ENCODE data around the gene RALY.

The RALY gene

DNA sequence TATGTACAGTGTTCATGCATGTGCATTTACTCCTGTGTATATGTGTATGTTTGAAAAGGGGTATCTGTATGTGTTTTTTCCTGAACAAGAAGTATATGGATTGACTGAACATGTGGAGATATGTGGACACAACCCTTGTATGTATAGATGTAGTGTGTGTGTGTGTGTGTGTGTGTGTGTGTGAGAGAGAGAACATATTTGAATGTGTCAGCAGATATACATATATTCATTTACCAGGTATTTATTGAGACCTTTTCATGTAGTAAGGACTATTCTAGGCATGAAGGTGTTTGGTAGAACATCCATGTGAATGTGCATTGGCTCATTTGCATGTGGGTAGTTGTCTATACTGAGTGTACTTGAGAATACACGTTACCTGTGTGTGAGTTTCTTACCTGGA, 79.1 kb downstream of the RALY start:
- H3K27ac ChIP-seq: no peak overlapping the region
- DNase-seq (ENCODE audit: low read depth, low spot score): no peak

DNA sequence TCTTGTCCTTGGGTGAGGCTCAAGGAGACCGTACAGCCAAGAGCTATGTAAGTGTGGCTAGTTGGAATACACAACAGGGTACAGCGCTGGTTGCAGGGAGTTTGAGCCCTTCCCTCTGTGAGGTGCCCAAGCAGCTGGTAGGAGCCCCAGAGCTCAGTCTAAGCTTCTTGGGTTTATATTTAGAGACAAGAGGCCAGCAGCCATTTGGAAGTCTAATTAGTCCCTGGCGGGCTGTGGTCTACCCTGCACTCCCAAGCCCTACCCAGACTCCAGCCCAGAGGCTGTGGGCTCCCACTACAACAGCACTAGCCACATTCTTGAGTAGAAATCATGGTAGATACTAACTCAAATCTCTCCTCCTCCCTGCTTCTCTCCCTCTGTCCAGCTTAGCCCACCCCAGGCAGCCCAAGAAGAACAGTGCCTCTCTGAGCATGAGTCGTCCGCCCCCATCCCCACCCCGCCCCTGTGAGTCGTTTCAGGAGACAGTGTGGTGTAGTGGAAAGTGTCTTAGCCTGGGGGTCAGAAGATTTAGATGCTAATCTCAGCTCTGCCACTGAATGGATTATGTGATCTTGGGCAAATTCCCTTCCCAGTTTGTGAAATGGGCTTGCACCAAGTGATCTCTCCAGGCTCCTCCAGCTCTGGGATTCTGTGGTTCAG, 80.5 kb downstream of the RALY start:
- no peak overlapping the region for H3K27ac ChIP-seq

DNA sequence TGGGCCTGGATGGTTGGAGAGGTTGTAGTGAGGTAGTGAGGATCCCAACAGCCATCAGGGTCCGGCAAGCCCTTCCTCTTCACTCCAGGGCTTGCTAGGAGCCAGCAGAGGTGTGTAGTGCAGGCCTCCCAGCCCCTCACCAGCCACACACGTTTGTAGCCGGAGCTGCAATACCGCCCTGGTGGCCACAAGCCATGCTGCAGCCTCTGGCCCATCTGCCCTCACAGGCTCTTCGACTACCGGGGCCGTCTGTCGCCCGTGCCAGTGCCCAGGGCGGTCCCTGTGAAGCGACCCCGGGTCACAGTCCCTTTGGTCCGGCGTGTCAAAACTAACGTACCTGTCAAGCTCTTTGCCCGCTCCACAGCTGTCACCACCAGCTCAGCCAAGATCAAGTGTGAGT, 81.9 kb downstream of the RALY start:
- H3K27ac ChIP-seq: no peak overlapping the region
- DNase-seq (ENCODE audit: low read depth, low spot score): no peak

More for the DNA sequence above, 80.5 kb downstream of the RALY start:
- DNase-seq (ENCODE audit: low read depth, low spot score): no peak

DNA sequence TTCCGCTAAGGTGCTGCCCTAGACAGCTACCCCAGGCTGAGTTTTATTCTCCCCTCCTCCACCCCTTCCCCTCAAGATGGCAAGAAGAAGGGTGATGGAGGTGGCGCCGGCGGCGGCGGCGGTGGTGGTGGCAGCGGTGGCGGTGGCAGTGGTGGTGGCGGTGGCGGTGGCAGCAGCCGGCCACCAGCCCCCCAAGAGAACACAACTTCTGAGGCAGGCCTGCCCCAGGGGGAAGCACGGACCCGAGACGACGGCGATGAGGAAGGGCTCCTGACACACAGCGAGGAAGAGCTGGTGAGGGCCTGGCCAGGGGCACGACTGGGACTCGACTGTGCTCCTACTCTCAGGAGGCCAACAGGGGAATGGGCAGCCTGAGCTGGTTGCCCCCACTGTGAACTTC, 83.2 kb downstream of the RALY start:
- DNase-seq (ENCODE audit: low read depth, low spot score): no peak
- no peak overlapping the region for H3K27ac ChIP-seq

DNA sequence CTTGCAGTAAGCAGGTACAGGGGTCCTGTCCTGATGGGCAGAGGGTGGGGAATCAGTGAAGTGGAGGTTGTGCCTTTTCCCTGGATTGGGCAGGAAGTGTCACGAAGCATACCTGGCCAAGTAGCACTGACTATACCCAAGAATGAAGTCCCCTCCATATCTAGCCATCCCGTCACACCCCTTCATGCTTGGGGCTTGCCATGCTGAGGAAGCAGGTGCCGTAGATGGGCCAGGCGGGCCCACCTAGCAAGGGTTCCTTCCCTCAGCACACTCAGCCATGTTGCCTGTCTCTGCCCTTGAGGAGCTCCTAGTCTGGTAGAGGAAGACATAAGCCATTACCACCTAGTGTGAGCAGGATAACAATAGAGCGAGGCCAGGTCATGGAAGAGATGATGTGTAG, 84.8 kb downstream of the RALY start:
- no peak for DNase-seq (ENCODE audit: low read depth, low spot score)
- no peak overlapping the region for H3K27ac ChIP-seq

DNA sequence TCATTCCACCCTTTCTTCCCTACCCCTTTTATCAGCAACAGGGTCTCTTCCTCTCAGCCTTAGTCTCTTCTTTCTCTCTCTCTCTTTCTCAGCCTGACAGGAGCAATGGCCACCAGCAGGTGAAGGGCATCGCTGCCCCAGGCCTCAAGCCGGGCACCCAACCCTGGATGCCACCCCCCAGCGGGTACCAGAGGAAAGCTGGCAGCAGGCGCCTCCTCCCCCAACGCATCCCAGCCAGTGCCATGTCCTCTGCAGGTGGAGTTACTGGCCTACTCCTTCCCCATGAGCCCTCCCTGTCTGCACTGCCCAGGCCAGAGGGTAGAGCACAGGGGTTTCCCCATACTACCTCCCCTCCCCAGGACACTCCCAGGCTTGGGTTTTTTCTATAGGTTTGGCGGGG, 86.1 kb downstream of the RALY start:
- no peak for DNase-seq (ENCODE audit: low read depth, low spot score)
- peak overlapping the region; percentile 9 for H3K27ac ChIP-seq

DNA sequence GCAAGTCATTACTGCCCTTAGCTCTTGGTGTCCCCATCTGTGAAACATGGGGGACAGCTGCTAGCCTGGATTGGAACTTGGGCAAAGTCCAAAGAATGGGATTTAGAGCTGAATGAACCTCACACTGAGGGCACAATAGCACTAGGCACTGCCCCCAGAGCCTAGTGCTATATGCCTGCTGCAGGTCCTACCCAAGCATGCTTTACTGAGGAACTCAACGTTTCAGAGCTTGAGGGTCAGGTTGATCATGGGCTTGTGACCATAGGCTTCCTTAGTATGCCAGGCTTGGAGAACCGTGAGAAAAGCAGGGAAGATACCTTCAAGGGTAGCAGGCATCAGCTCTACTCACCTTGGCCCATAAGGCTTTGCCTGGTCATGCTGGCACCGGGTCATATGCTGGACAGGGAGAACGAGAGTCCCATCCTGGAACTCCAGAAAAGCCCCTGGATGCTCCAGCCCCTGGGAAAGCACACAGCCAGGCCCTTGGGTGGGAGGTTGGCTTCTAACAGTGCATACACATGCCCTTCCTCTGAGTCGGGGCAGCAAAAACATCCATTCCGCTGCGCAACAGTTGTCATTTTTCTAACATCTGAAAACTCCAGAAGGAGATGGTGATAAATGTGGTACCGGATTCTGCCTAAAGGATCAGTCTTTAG, 88.6 kb downstream of the RALY start:
- DNase-seq (ENCODE audit: low read depth, low spot score): no peak

DNA sequence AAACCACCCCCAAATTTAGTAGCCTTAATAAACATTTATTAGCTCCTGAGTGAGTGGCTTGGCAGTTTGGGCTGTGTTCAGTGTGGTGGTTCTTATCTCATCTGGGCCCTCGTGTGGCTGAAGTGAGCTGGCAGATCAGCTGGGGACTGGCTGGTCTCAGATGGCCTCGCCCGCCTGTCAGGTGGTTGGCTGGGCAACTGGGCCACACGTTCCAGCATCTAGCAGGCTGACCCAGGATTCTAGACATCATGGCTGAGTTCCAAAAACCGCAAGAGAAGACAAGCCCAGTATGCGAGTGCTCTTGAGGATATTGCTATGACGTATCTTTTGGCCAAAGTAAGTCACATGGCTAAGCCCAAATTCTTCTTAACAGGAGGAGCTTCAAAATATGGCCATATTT, 89.4 kb downstream of the RALY start:
- peak; percentile 84 for DNase-seq (ENCODE audit: low read depth, low spot score)
- H3K27ac ChIP-seq: peak overlapping the region; percentile 44

More for the DNA sequence above, 88.6 kb downstream of the RALY start:
- H3K27ac ChIP-seq: peak overlapping the region; percentile 44

DNA sequence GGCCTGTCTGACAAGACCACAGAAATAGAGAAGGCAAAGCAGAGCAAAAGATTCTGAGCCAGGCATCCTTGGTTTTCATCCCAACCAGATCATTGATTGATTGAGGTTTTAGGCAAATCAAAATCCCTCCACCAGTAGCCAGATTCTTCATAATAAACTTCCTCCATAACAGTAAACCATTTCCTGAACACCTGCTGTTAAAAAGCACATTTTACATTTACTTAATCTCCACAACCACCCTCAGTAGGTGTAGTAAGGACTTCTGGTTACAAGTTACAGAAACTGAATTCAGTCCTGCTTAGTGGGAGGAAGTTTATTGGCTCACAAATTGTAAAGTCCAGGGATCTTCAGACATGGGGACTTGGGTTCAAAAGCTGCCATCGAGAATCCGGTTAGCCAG, 90.1 kb downstream of the RALY start:
- H3K27ac ChIP-seq: peak overlapping the region; percentile 44
- no peak for DNase-seq (ENCODE audit: low read depth, low spot score)

DNA sequence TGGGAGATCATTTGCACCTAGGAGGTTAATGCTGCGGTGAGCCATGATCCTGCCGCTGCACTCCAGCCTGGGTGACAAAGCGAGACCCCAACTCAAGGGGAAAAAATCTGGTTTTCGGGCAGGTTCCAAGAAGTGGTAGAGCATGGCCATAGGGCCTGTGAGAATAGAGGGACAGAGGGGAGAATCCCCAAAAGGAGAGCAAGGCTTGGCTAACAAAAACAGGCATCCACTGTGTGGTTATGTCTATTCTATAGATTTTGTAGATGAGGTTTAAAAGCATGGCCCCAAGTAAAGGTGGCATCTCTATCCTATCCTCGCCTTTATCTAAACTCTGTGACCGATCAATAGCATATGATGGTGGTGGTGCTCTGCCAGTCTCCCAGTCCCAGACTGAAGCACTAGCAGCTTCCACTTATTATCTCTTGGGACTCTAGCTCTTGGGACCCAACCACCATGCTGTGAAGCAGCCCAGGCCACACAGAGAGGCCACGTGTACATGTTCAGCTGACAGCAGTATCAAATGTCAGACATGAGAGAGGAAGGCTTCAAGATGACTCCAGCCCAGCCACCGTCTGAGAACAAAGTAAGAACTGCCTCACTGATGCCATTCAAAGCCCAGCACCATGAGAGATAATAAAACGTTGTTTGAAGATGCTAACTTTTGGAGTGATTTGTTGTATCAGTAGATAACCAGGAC, 90.7 kb downstream of the RALY start:
- DNase-seq (ENCODE audit: low read depth, low spot score): no peak
- peak overlapping the region; percentile 44 for H3K27ac ChIP-seq

DNA sequence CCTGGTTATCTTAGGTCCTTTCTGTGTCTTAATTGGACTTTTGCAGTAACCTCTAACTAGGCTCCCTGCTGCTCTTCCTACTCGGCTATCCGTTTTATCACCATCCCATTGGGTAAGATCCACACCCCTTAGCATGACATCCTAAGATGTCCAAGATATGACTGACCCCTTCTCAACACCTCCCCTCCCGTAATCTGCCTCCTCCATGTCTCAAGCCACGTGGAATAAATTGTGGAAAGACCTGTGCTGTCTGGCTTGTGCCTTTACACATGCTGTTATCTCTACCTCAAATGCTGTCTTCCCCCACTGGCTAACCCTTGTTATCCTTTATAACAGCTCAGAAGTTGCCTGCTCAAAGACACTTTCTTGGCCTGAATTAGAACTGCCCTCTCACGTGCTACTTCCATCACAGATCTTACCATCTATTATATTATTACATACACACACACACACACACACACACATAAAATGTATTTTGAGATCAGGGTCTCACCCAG, 91.9 kb downstream of the RALY start:
- no peak for DNase-seq (ENCODE audit: low read depth, low spot score)
- H3K27ac ChIP-seq: no peak overlapping the region

DNA sequence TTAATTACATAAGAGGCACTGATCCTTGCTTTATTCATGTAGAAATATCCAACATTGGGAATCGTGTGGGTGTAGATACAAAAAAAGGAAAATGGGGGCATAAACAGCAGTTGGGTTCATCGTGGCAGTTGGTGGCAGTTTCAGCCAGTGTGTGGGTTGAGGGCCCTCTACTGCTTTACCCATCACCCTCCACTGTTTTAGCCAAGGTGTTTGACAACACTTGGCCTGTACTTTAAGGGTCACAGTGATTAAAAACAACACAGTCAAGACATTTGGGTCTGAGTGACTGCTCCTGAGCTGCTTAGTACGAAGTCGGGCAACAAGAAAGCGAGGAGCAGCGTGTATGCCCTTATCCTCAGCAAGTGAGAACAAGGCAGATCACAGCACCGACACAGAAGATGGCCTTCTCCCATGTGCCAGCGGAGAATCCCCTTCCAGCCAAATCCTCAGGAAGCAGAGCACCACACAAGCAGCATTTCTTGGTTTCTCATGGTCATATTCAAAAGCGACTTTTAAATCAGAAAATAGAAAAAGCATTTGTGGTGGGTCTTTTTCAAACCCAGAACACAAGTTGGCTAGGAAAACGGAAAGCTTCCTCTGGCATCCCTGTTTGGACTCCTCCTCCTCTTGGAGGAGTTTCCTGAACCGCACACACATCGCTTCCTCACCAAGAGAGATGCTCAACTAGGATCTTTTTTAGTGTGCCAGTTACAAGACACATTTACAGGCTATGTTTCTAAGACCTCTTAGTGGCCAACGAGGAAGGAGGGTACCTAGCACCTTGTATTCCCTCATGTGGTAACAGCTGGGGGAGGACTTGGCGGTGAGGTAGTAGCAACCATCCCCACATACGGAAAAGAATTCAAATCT, 94.8 kb downstream of the RALY start:
- H3K27ac ChIP-seq: no peak overlapping the region
- DNase-seq (ENCODE audit: low read depth, low spot score): no peak

DNA sequence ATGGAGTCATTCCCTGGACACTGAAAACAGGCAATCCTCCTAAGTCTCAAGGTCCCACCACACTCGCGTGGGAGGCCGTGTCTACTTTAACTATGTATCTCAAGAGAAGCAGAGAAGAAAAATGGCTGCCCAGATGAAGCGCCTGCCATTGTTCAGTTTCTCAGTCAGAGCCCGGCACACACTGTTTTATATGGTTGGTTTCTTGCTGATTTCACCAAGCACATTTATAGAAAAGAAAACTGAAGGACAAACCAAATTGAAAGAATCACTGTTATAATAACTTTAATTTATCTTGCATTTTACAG, 95.4 kb downstream of the RALY start:
- no peak for DNase-seq (ENCODE audit: low read depth, low spot score)
- no peak overlapping the region for H3K27ac ChIP-seq

DNA sequence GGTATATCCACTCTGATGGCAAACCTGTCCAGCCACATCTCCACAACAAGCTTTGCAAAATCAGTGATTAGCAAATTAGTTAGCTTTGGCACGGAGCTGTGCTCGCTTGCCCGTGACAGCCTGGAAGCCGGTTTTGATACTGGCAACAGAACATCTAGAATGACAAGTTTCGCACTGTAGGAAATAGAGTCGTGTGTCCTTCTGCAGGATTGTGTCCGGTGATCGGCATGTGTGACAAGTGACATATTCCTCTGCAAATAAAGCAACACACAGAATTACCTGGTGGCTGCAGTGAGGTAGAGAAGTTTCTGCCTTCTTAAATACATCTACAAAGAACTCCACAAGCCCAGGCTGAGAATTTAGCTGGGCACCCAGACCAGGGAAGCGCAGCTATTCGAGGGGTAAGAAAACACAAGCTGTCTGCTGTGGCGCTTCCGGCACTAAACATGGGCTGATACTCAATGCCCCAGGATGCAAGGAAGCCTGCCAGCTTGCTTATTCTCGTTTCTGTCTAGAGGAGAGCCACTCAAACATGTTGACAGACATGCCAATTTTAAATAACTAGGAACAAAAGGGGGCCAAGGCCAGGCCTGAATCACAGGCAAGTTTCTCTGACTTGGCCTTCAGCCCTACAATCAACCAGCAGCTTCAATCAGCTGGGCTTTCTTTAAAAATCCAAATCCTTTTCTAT, 96.1 kb downstream of the RALY start:
- no peak overlapping the region for H3K27ac ChIP-seq
- no peak for DNase-seq (ENCODE audit: low read depth, low spot score)

DNA sequence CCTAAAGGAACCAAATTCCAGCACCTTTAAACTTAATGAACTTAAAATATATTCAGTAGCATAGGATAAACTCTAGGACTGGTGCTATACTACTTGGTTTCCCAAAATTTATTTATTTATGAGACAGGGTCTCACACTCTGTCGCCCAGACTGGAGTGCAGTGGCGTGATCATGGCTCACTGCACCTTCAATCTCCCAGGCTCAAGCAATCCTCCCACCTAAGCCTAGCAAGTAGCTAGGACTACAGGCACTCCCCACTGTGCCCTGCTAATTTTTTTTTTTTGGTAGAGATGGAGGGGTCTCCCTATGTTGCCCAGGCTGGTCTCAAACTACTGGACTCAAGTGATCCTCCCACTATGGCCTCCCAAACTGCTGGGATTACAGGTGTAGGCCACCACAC, 96.9 kb downstream of the RALY start:
- DNase-seq (ENCODE audit: low read depth, low spot score): no peak
- H3K27ac ChIP-seq: no peak overlapping the region

DNA sequence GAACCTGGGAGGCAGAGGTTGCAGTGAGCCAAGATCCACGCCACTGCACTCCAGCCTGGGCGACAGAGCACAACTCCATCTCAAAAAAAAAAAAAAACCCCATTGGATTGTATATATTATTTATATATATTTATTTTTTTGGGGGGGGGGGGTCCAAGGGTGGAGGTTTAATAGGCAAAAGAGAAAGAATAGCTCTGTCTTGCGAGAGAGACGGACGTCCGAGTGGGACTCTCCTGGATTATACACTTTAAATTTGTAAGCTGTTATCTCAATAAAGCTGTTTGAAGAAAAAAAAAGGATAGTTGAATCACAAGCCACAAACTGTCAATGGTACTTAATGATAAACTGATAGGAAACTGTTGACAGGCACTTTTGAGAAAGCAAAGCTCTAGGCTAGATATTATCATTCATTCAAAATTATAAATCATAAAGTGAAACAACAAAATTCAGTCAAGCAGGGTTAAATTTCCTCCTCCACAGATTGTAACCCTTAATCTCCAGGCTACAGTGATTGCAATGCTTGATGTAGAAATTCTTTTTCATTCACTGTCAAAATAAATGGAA, 98.0 kb downstream of the RALY start:
- H3K27ac ChIP-seq: no peak overlapping the region
- DNase-seq (ENCODE audit: low read depth, low spot score): no peak

DNA sequence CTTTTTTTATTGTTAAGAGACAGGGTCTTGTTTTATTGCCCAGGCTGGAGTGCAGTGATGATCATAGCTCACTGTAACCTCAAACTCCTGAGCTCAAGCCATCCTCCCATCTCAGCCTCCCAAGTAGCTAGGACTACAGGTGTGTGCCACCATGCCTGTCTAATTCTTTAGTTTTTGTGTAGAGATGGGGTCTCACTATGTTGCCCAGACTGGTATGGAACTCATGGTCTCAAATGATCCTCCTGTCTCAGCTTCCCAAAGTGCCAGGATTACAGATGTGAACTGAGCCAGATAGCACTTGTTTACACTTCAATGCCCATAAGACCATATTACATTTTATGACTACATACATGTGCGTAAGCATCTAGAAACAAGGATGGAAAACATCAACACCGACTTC, 100.2 kb downstream of the RALY start:
- no peak for DNase-seq (ENCODE audit: low read depth, low spot score)
- H3K27ac ChIP-seq: no peak overlapping the region

DNA sequence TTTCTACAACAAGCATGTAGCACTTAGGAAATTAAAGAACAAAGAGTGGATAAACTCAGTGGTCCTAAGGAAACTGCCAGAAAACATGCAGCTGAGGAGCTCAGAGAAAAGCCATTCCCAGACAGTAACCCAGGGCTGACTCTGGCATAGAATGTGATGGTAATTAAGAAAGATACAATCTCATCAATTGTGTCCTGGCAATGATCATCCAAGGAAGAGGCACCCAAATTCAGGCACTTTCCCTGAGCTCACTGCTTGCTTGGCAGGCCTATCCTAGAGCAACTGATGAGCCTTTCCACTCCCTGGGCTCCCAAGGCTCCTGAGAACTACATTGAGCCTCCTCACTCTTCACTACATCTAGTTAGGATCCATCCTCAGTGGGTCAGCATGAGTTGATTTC, 102.1 kb downstream of the RALY start:
- no peak overlapping the region for H3K27ac ChIP-seq
- DNase-seq (ENCODE audit: low read depth, low spot score): no peak

DNA sequence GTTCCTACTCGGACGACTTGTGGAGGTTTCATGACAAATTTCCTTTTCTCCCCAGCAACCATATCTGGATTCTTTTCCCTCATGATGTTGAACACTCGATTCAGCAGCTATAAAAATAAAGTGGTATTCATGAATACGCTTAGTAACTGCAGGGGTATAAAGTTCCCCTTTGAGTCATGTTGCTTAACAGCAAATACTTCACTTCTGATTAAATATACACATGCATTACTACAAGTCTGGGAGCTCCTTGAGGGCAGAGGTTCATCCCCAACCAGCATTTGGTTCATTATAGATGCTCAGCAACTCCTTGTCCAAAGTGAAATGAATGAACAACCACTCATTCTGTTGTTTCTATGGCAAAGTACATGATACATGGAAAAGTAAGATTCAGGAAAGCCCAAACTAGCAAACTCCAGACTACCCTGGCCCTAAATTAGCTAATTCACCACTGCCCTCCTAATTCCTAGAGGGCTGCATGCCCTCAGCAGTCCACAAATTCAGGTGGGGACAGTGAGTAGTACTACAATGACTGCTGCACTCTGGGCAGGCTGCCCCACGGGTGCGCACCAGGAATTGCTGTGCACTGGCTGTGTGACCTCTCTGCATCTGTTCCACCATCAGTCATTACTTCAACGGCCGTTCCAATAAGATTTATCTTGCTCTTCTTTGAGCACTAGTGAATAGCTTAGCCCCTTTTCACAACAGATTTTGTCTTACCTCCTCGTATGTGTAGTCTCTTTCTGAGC, 103.2 kb downstream of the RALY start:
- DNase-seq (ENCODE audit: low read depth, low spot score): no peak
- no peak overlapping the region for H3K27ac ChIP-seq
